HuH-7.5 (cell line): ENCODE results near the gene RILPL1.

Experiments used
- DNase-seq: peaks from one replicate; pipeline ENCODE4 v3.0.0; 2011; ENCODE audit warnings: low spot score

Gene RILPL1

DNA sequence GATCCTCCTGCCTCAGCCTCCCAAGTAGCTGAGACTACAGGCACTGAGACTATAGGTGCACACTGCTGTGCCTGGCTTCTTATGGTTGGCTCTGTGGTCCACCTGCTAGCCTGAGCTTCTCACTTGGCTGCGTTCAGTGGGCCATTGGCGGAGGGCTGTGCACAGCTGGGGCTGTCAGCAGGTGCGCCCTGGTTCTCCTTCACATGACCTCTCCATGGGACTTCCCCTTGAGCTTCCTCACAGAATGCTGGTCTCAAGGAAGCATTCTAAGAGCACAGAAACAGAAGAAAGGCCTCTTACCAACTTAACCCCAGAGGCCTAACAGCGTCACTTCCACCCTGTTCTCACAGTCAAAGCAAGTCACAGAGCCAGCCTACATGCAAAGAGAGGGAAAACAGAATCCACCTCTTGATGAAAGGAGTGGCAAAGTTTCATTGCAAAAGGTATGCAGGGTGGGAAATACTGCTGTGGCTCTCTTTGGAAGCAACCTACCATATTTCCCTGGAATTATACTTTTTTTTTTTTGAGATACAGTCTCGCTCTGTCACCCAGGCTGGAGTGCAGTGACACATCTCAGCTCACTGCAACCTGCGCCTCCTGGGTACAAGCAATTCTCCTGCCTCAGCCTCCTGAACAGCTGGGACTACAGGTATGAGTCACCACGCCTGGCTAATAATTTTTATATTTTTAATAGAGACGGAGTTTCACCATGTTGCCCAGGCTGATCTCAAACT lies 106.3 kb downstream of the RILPL1 start:
- no peak for DNase-seq

DNA sequence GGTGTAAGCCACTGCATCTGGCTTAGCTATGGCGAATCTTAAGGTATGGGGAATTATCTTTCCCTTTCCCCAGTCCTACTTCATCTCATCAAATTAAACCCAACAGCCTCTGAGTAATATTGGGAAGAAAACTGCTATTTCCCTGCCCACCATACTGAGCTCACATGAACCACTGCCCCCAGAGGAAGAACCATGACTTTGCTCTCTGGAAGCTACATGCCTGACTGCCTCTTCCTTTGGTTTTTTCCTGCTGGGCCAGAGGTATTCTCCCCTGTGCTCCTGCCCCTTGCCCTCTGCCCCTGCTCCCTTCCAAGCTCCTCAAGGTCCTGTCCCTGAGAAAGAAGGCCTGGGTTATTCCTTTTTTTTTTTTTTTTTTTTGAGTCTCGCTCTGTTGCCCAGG lies 112.2 kb downstream of the RILPL1 start:
- no peak for DNase-seq
